GM10266 (cell line): Measurements from ENCODE around the gene PRRT1B.

ENCODE experiments used
- DNase-seq: peaks from one replicate; pipeline ENCODE4 v3.0.0; 2012; ENCODE audit errors: extremely low spot score
- TF ChIP-seq, protein P1 (sequence below): IDR thresholded peaks from 2 replicates; pipeline ENCODE4 v1.5.1; 2012; ENCODE audit warnings: mild to moderate bottlenecking, low read depth; ENCODE audit not compliant: control insufficient read depth, insufficient read depth; ENCODE audit errors: missing control alignments

The PRRT1B gene

DNA sequence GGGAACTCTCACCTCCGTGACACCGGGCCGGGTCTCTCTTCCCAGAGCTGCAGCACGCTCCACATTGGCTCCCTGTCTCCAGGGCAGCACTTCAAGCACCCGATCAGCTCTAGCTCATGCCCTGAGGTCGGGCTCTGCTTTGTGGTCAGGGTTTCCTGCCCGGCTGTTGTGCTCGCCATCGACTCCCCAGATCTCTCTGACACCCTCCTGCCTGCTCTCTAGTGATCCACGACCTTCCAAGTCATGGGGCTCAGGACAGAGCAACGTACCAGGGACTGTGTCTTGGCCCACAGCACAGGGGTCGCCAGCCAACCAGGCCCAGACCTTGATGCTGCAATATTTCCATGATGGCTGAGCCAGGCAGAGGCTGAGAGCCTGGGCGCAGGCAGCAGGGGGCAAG lies 45.1 kb downstream of the PRRT1B start:
- DNase-seq, result no peak
- TF ChIP-seq, protein P1, sequence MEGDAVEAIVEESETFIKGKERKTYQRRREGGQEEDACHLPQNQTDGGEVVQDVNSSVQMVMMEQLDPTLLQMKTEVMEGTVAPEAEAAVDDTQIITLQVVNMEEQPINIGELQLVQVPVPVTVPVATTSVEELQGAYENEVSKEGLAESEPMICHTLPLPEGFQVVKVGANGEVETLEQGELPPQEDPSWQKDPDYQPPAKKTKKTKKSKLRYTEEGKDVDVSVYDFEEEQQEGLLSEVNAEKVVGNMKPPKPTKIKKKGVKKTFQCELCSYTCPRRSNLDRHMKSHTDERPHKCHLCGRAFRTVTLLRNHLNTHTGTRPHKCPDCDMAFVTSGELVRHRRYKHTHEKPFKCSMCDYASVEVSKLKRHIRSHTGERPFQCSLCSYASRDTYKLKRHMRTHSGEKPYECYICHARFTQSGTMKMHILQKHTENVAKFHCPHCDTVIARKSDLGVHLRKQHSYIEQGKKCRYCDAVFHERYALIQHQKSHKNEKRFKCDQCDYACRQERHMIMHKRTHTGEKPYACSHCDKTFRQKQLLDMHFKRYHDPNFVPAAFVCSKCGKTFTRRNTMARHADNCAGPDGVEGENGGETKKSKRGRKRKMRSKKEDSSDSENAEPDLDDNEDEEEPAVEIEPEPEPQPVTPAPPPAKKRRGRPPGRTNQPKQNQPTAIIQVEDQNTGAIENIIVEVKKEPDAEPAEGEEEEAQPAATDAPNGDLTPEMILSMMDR, result no peak

DNA sequence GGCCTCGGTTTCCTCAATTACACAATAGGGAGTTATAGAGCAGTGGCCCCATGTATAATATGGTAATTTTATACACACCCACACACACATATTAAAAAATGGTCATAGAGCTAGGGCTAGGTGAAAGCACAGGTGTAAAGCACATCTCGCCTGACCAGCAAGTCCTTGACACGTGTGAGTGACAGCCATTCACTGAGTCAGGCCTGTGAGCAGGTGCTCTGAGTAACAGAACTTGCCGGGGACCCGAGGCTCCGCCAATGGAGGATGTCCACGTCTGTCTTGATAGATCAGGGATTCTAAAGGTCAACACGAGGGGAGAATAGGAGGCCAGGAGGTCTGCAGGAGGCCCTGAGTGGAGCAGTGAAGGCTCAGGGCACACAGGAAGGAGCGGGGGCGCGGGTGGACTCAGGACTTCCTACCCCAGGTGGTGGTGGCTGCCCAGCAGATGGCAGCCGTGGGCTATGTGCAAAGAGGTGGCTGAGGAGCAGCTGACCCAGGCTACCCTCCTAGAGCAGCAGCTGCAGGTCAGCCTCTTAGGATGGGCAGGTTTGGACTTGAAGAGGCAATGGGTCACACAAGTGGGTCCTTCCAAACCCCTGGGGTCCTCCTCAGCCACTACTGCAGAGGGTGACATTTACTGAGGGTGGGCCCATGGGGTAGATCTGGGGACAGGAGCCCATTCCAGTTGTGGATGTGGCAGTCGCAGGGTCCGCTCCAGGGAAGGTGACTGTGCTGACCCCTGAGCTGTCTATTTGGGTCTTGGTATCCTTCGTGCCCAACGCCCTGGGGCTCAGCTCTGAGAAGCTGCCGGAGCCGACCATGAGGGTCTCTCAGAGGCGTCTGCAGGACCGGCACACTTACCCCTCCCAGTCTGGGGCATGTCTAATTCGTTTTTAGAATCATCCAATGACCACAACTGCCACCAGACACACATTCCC lies 45.9 kb downstream of the PRRT1B start:
- TF ChIP-seq, protein P1, result peak; percentile 91
- peak; percentile 76 for DNase-seq

DNA sequence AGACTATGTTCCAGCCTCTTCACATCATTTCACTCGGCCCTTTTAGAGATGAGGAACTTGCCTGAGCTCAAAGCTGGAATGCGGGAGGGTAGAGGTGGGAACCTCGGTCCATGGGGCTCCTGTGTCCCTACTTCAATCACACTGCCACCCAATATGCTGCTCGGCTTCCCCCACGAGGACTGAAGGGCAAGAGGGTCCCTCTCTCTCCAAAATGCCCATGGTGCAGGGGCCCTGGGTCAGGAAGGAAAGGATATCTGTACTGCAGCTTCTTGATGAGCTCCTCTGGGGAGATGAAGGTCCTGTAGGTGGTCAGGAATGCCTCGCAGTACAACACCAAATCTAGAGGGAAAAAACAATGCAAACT lies 46.5 kb downstream of the PRRT1B start:
- DNase-seq, result no peak
- TF ChIP-seq, protein P1, result no peak

GRCh38 chr9:131593091-131593820 lies 47.9 kb downstream of the PRRT1B start:
- no peak for DNase-seq
- TF ChIP-seq, protein P1, result no peak

DNA sequence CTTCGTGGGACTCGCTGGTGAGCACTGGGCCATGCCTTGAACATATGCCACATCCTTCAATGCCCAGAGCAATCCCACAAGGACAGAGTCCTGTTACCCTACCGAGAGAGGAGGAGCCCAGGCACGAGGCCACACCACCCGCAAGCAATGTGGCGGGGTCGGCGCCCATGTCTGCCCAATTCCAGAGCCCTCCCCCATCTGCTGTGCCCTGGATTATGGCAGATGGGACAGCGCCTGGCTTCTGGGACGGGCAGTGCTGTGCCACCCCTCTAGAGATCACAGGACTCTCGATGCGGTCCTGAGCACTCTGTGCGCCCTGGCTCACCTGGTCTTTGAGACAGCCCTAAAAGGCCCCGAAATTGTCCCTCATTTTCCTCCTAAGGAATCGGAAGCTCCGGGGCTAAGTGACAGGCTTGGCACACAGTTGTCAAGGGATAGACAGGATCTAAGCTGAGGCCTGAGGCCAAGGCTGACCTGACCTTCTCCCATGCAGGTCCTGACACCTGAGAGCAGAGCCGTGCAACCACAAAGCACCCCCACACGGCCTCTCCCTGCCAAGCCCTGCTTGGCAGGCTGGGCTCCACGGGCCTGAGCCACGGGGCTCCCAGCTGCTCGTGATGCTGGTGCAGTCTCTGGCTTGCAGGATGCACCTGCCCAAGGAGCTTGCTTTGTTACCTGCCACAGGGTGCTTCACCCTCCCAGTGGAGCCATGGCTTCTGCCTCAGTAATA lies 48.8 kb downstream of the PRRT1B start:
- TF ChIP-seq, protein P1, result no peak
- no peak for DNase-seq

GRCh38 chr9:131594906-131595665 lies 49.8 kb downstream of the PRRT1B start:
- no peak for DNase-seq
- TF ChIP-seq, protein P1, result no peak
